Measurements from ENCODE around the gene BFSP1.

The BFSP1 gene

DNA sequence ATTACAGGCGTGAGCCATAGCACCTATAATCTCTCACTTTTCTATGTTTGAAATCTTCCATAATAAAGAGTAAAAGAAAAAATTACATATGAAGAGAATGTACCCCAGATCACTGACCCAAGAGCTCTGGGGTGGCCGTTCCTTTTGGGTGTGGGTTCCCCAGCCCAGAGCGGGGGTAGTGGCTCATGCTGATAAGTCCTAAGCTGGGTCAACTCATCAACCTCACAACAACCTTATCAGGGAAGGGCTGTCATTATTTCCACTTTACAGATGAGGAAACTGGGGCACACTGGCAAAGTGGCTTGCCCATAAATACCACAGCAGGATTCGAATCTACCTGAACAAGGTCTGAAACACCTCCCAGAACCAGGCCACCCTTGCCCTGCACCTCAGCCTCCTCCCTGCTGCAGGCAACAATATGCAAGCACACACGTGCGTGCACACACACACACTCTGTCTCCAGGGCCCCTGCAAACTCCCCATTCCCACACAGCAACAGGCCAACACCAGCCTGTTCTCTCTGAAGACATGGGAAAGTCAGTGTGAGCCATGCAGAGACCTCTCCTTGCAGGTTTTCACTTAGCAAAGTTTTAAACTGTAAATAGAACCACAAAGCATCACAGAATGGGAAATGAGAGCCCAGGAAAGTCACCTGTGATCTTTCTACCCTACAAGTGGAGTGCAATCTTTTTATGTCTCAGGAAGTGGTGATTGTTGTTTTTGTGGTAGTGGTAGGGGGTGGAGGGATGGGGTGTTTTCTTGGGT, 27.7 kb downstream of the BFSP1 start:
- Histone ChIP-seq H3K4me3 (ENCODE audit: low read length) (no peak overlapping the region), H3K36me3 (ENCODE audit: insufficient read depth, low read length) (no peaks in the 10 kb centered on the region), H3K4me1 (ENCODE audit: control insufficient read depth, insufficient read depth, low read length) (peaks cover 30% of the 10 kb centered on the region), H3K9me3 (replicated peaks; ENCODE audit: low read length) (no peaks in the 10 kb centered on the region), H3K4me2 (ENCODE audit: low read length) (no peak overlapping the region), H3K9ac (ENCODE audit: low read depth, low read length) (no peak overlapping the region), H3K27me3 (ENCODE audit: control insufficient read depth, insufficient read depth, low read length) (peaks cover 14% of the 10 kb centered on the region)

DNA sequence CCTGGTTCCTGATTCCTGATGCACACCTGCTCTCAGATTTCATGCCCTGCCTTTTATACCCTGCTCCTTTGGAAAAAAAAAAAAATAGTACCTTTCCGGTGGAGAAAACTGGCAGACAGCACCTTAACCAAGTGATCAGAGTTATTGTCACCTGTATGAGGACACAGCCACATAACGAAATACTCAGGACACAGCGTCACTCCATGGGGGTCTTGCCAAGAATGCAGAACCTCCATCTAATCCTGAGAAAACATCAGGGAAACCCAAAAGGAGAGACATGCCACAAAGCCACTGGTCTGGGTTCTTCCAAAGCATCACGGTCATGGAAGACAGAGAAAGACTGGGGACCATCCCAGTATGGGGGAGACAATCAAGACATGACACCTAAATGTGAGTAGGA, 29.1 kb downstream of the BFSP1 start:
- H3K36me3 ChIP-seq (ENCODE audit: insufficient read depth, low read length) = no peaks in the 10 kb centered on the region
- H3K4me3 ChIP-seq (ENCODE audit: low read length) = no peak overlapping the region
- no peak overlapping the region for H3K9ac ChIP-seq (ENCODE audit: low read depth, low read length)
- no peaks in the 10 kb centered on the region for H3K9me3 ChIP-seq (replicated peaks; ENCODE audit: low read length)
- H3K27me3 ChIP-seq (ENCODE audit: control insufficient read depth, insufficient read depth, low read length) = peaks cover 20% of the 10 kb centered on the region
- peaks cover 30% of the 10 kb centered on the region for H3K4me1 ChIP-seq (ENCODE audit: control insufficient read depth, insufficient read depth, low read length)
- no peak overlapping the region for H3K4me2 ChIP-seq (ENCODE audit: low read length)

- Histone ChIP-seq H3K27me3 (ENCODE audit: control insufficient read depth, insufficient read depth, low read length) (peaks cover 20% of the 10 kb centered on the region), H3K9me3 (replicated peaks; ENCODE audit: low read length) (no peaks in the 10 kb centered on the region), H3K9ac (ENCODE audit: low read depth, low read length) (no peak overlapping the region), H3K4me3 (ENCODE audit: low read length) (no peak overlapping the region), H3K36me3 (ENCODE audit: insufficient read depth, low read length) (no peaks in the 10 kb centered on the region), H3K4me2 (ENCODE audit: low read length) (no peak overlapping the region), H3K4me1 (ENCODE audit: control insufficient read depth, insufficient read depth, low read length) (peaks cover 30% of the 10 kb centered on the region)
Measured at GRCh38 chr20:17501701-17502100, 29.5 kb downstream of the BFSP1 start.

DNA sequence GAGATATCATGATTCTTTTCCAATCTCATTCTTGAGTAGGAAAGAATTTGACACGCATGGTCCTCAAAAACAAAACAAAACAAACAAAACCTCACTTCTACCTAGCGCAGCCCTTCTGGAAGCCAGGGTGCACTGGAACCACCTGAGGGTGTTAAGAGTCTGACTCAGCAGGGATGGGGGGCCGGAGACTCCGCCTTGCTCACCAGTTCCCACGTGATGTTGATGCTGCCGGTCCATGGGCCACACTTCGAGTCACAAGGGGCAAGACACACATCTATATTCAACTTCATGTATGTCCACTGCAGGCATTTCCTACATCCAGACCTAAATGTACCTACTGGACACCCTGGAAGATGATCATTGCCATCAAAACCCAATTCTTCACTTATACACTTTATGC, 30.4 kb downstream of the BFSP1 start:
- peaks cover 24% of the 10 kb centered on the region for H3K4me1 ChIP-seq (ENCODE audit: control insufficient read depth, insufficient read depth, low read length)
- H3K27me3 ChIP-seq (ENCODE audit: control insufficient read depth, insufficient read depth, low read length) = peaks cover 26% of the 10 kb centered on the region
- H3K4me3 ChIP-seq (ENCODE audit: low read length) = no peak overlapping the region

GRCh38 chr20:17500271-17500670, 30.9 kb downstream of the BFSP1 start:
- H3K4me1 ChIP-seq (ENCODE audit: control insufficient read depth, insufficient read depth, low read length) = peaks cover 19% of the 10 kb centered on the region

More for the DNA sequence above, 30.4 kb downstream of the BFSP1 start:
- Histone ChIP-seq H3K9me3 (replicated peaks; ENCODE audit: low read length) (no peaks in the 10 kb centered on the region), H3K4me2 (ENCODE audit: low read length) (no peak overlapping the region), H3K9ac (ENCODE audit: low read depth, low read length) (no peak overlapping the region), H3K36me3 (ENCODE audit: insufficient read depth, low read length) (no peaks in the 10 kb centered on the region)

GRCh38 chr20:17499041-17499440, 32.1 kb downstream of the BFSP1 start:
- Histone ChIP-seq H3K9ac (ENCODE audit: low read depth, low read length) (no peak overlapping the region), H3K4me1 (ENCODE audit: control insufficient read depth, insufficient read depth, low read length) (peaks cover 11% of the 10 kb centered on the region), H3K9me3 (replicated peaks; ENCODE audit: low read length) (no peaks in the 10 kb centered on the region), H3K27me3 (ENCODE audit: control insufficient read depth, insufficient read depth, low read length) (peaks cover 34% of the 10 kb centered on the region), H3K36me3 (ENCODE audit: insufficient read depth, low read length) (no peaks in the 10 kb centered on the region), H3K4me3 (ENCODE audit: low read length) (no peak overlapping the region), H3K4me2 (ENCODE audit: low read length) (peak overlapping the region; percentile 19)

More at GRCh38 chr20:17500271-17500670, 30.9 kb downstream of the BFSP1 start:
- Histone ChIP-seq H3K36me3 (ENCODE audit: insufficient read depth, low read length) (no peaks in the 10 kb centered on the region), H3K4me3 (ENCODE audit: low read length) (no peak overlapping the region), H3K4me2 (ENCODE audit: low read length) (no peak overlapping the region), H3K27me3 (ENCODE audit: control insufficient read depth, insufficient read depth, low read length) (peaks cover 32% of the 10 kb centered on the region), H3K9me3 (replicated peaks; ENCODE audit: low read length) (no peaks in the 10 kb centered on the region), H3K9ac (ENCODE audit: low read depth, low read length) (no peak overlapping the region)

GRCh38 chr20:17498641-17499040, 32.5 kb downstream of the BFSP1 start:
- H3K9me3 ChIP-seq (replicated peaks; ENCODE audit: low read length) = no peaks in the 10 kb centered on the region
- H3K27me3 ChIP-seq (ENCODE audit: control insufficient read depth, insufficient read depth, low read length) = peaks cover 30% of the 10 kb centered on the region
- H3K4me3 ChIP-seq (ENCODE audit: low read length) = no peak overlapping the region
- peak overlapping the region; percentile 19 for H3K4me2 ChIP-seq (ENCODE audit: low read length)
- no peak overlapping the region for H3K9ac ChIP-seq (ENCODE audit: low read depth, low read length)
- H3K36me3 ChIP-seq (ENCODE audit: insufficient read depth, low read length) = no peaks in the 10 kb centered on the region
- H3K4me1 ChIP-seq (ENCODE audit: control insufficient read depth, insufficient read depth, low read length) = peaks cover 11% of the 10 kb centered on the region

DNA sequence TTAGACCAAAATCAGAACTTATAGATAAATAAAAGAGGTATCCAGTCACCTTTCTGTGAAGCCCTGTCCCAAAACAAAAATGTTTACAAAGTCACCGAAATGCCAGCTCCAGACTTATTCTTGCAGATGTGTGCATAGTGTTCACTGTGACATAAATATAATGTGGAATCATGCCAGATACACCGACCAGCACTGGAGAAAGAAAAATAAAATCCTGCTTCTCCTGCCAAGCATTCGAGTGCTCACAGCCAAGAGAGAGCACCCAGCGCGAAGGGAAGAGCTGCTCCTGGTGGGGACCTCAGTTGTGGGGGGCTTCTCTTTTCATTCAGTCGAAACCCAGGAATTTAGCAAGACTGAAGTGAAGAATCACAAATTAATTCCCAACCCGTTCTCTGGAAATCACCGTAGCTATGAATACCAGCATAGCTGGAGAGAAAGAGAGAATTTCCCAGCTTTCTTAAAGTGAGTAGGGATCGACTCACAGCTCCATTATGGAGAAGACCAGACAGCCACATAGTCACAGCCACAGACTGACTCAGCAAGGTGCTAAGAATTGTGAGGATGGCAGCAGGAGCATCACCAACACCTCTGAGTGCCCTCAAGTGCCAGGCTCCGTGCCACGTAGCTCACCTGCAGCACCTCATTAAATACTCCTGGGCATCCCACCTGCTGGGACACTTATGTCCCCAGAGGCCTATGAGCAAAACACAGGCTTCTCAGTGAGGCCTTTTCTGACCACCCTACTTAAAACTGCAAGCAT, 33.2 kb downstream of the BFSP1 start:
- H3K36me3 ChIP-seq (ENCODE audit: insufficient read depth, low read length) = no peaks in the 10 kb centered on the region
- peaks cover 28% of the 10 kb centered on the region for H3K27me3 ChIP-seq (ENCODE audit: control insufficient read depth, insufficient read depth, low read length)
- peaks cover 11% of the 10 kb centered on the region for H3K4me1 ChIP-seq (ENCODE audit: control insufficient read depth, insufficient read depth, low read length)
- no peak overlapping the region for H3K4me2 ChIP-seq (ENCODE audit: low read length)
- no peak overlapping the region for H3K9ac ChIP-seq (ENCODE audit: low read depth, low read length)
- no peaks in the 10 kb centered on the region for H3K9me3 ChIP-seq (replicated peaks; ENCODE audit: low read length)
- H3K4me3 ChIP-seq (ENCODE audit: low read length) = no peak overlapping the region

GRCh38 chr20:17495826-17496225, 35.4 kb downstream of the BFSP1 start:
- no peaks in the 10 kb centered on the region for H3K36me3 ChIP-seq (ENCODE audit: insufficient read depth, low read length)
- H3K27me3 ChIP-seq (ENCODE audit: control insufficient read depth, insufficient read depth, low read length) = peaks cover 22% of the 10 kb centered on the region
- no peak overlapping the region for H3K4me3 ChIP-seq (ENCODE audit: low read length)
- no peak overlapping the region for H3K4me2 ChIP-seq (ENCODE audit: low read length)
- peaks cover 11% of the 10 kb centered on the region for H3K4me1 ChIP-seq (ENCODE audit: control insufficient read depth, insufficient read depth, low read length)
- no peak overlapping the region for H3K9ac ChIP-seq (ENCODE audit: low read depth, low read length)
- no peaks in the 10 kb centered on the region for H3K9me3 ChIP-seq (replicated peaks; ENCODE audit: low read length)

- Histone ChIP-seq H3K4me3 (ENCODE audit: low read length) (no peak overlapping the region), H3K4me1 (ENCODE audit: control insufficient read depth, insufficient read depth, low read length) (peaks cover 8% of the 10 kb centered on the region), H3K9me3 (replicated peaks; ENCODE audit: low read length) (no peaks in the 10 kb centered on the region), H3K9ac (ENCODE audit: low read depth, low read length) (no peak overlapping the region), H3K27me3 (ENCODE audit: control insufficient read depth, insufficient read depth, low read length) (peaks cover 25% of the 10 kb centered on the region), H3K4me2 (ENCODE audit: low read length) (no peak overlapping the region), H3K36me3 (ENCODE audit: insufficient read depth, low read length) (no peaks in the 10 kb centered on the region)
Measured at GRCh38 chr20:17494201-17494600, 37.0 kb downstream of the BFSP1 start.

DNA sequence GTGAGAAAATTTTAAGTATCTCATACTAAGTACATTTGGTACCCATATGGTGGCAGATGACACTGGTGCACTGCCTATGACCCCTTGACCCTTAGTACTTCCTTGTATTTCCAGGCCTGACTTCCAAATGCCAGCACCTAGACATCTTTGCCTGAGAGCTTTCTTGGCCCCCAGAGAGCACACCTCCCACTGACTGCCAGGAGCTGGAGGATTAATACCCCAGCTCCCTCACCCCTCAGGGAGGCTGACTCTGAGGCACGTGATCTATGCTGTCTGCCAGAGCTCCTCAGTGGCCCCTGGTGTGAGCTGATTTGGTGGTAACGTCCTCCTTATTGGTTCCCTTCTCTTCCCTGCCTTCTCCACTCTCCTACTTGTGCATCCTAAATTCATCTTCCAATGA, 38.0 kb downstream of the BFSP1 start:
- Histone ChIP-seq H3K9me3 (replicated peaks; ENCODE audit: low read length) (no peaks in the 10 kb centered on the region), H3K4me3 (ENCODE audit: low read length) (no peak overlapping the region), H3K4me2 (ENCODE audit: low read length) (no peak overlapping the region), H3K4me1 (ENCODE audit: control insufficient read depth, insufficient read depth, low read length) (no peaks in the 10 kb centered on the region), H3K9ac (ENCODE audit: low read depth, low read length) (no peak overlapping the region), H3K36me3 (ENCODE audit: insufficient read depth, low read length) (no peaks in the 10 kb centered on the region), H3K27me3 (ENCODE audit: control insufficient read depth, insufficient read depth, low read length) (peaks cover 24% of the 10 kb centered on the region)

All from skeletal muscle satellite cell (primary cell).